ENCODE data around the gene ZXDC. TPM values are rescaled to one million over a fixed set of nuclear protein-coding genes. Genes with fewer than 3 reads are reported as not detected.
A peak's percentile ranks its signal among the peaks of the same experiment; 100 is the strongest.

ZXDC gene
- total and polyA plus RNA-seq, 9 of the 15 experiments (the other 6 are each of a cell fraction or from before 2014, with no cell fraction given) = 0.59 to 13.4 (median 7.3) TPM

- Histone ChIP-seq H3K9ac (ENCODE audit: insufficient read depth in 1 of 2, low read depth in 2 of 2, low read length in 2 of 2) (no peak overlapping the region), H3K4me1 (replicated peaks in 1 of 2; ENCODE audit: control insufficient read depth in 2 of 2, insufficient read depth in 2 of 2, low read length in 2 of 2) (no peaks in the 10 kb centered on the region), H4K20me1 (replicated peaks; ENCODE audit: control insufficient read depth, insufficient read depth, low read length) (no peaks in the 10 kb centered on the region), H3K4me3 (no peak overlapping the region), H3K27ac (ENCODE audit: extremely low read depth, low read depth, low read length) (no peak overlapping the region), H3K4me2 (ENCODE audit: insufficient read depth, low read length) (no peak overlapping the region), H3K36me3 (ENCODE audit: control insufficient read depth, insufficient read depth, low read length) (peaks cover 61% of the 10 kb centered on the region), H3K9me1 (ENCODE audit: control insufficient read depth, insufficient read depth, low read length) (no peaks in the 10 kb centered on the region), H3K79me2 (ENCODE audit: control insufficient read depth, insufficient read depth, low read length) (no peaks in the 10 kb centered on the region; the same call in 2 of the 3 replicates), H2AFZ (ENCODE audit: low read depth, low read length) (no peak overlapping the region), H3K27me3 (ENCODE audit: control insufficient read depth in 2 of 2, insufficient read depth in 2 of 2, low read length in 2 of 2) (no peaks in the 10 kb centered on the region; a peak in 1 of 5 replicates), H3K9me3 (replicated peaks; ENCODE audit: control insufficient read depth, insufficient read depth, low read depth, low read length) (no peaks in the 10 kb centered on the region)
- in situ Hi-C loops (cut with MboI) = no loop called here
- 63% methylated on average over 1 of the region's 1 CpG for WGBS (ENCODE audit: insufficient coverage, low coverage, missing lambda C conversion rate)
- ATAC-seq = no peak
- DNase-seq (ENCODE audit: extremely low read depth in 1 of 4, low spot score in 3 of 4) = no peak
- no TSS peak for BruUV-seq (replicated peaks)
- CTCF ChIA-PET (ENCODE audit: low intra/inter-chr PET ratio) = no interaction called here
- peak; percentile 85 for TF ChIP-seq MAFF (IDR thresholded peaks at IDR 0.05; ENCODE audit: low read length)
- TF ChIP-seq ZNF316 (IDR thresholded peaks at IDR 0.05) = peak; percentile 95
- peak; percentile 92 for TF ChIP-seq MAFK (IDR thresholded peaks at IDR 0.05; ENCODE audit: low read length)
- TF ChIP-seq C11orf30 (IDR thresholded peaks at IDR 0.05; ENCODE audit: low read depth) = peak; percentile 83
- no peak for TF ChIP-seq CCNT2 (IDR thresholded peaks at IDR 0.05; ENCODE audit: borderline replicate concordance, extremely low read depth, insufficient read length, low read depth, low read length)
- TF ChIP-seq MAFG (tag; conservative IDR thresholded peaks at IDR 0.05) = peak; percentile 76
- POLR2A ChIA-PET = interaction anchor here (0.6 kb wide), 1 partner anchor 513 kb away, joined by 3 read pairs; no protein-coding TSS in a partner anchor
- intact Hi-C loops (cut with micrococcal nuclease) = no loop called here
- FAIRE-seq = no peak
Measured at GRCh38 chr3:126454025-126454424, 21.7 kb downstream of the ZXDC start.

- H3K79me2 ChIP-seq (ENCODE audit: control insufficient read depth, insufficient read depth, low read length) = no peaks in the 10 kb centered on the region; the same call in 2 of the 3 replicates
- FAIRE-seq (no peak), ATAC-seq (no peak), DNase-seq (ENCODE audit: extremely low read depth in 1 of 4, low spot score in 3 of 4) (no peak)
- no peaks in the 10 kb centered on the region for H4K20me1 ChIP-seq (replicated peaks; ENCODE audit: control insufficient read depth, insufficient read depth, low read length)
- no peaks in the 10 kb centered on the region for H3K9me1 ChIP-seq (ENCODE audit: control insufficient read depth, insufficient read depth, low read length)
- no peaks in the 10 kb centered on the region for H3K4me1 ChIP-seq (replicated peaks in 1 of 2; ENCODE audit: control insufficient read depth in 2 of 2, insufficient read depth in 2 of 2, low read length in 2 of 2)
- H3K36me3 ChIP-seq (ENCODE audit: control insufficient read depth, insufficient read depth, low read length) = peaks cover 52% of the 10 kb centered on the region
- POLR2A ChIA-PET = interaction anchor here (1.6 kb wide), 1 partner anchor 20 kb away, joined by 4 read pairs; no protein-coding TSS in a partner anchor
- 92% methylated on average over 6 of the region's 9 CpGs for WGBS (ENCODE audit: insufficient coverage, low coverage, missing lambda C conversion rate)
- no peak overlapping the region for H3K4me3 ChIP-seq
- H3K9ac ChIP-seq (ENCODE audit: insufficient read depth in 1 of 2, low read depth in 2 of 2, low read length in 2 of 2) = no peak overlapping the region
- intact Hi-C loops (cut with micrococcal nuclease) (no loop called here), in situ Hi-C loops (cut with MboI) (no loop called here)
- no peaks in the 10 kb centered on the region for H3K9me3 ChIP-seq (replicated peaks; ENCODE audit: control insufficient read depth, insufficient read depth, low read depth, low read length)
- H3K4me2 ChIP-seq (ENCODE audit: insufficient read depth, low read length) = no peak overlapping the region
- CTCF ChIA-PET (ENCODE audit: low intra/inter-chr PET ratio) = no interaction called here
- no peaks in the 10 kb centered on the region; a peak in 1 of 5 replicates for H3K27me3 ChIP-seq (ENCODE audit: control insufficient read depth in 2 of 2, insufficient read depth in 2 of 2, low read length in 2 of 2)
- BruUV-seq (replicated peaks) = no TSS peak
- no peak overlapping the region for H3K27ac ChIP-seq (ENCODE audit: extremely low read depth, low read depth, low read length)
- H2AFZ ChIP-seq (ENCODE audit: low read depth, low read length) = no peak overlapping the region
- TF ChIP-seq USF2 (CRISPR knock-in tag; IDR thresholded peaks at IDR 0.05) (no peak), ZNF253 (CRISPR knock-in tag; conservative IDR thresholded peaks at IDR 0.05) (no peak), SP2 (IDR thresholded peaks at IDR 0.05; ENCODE audit: extremely low read depth, low read depth, low read length, poor library complexity, severe bottlenecking) (no peak), CC2D1A (IDR thresholded peaks at IDR 0.05) (no peak), TCFL5 (CRISPR knock-in tag; conservative IDR thresholded peaks at IDR 0.05) (no peak), ATF2 (CRISPR knock-in tag; IDR thresholded peaks at IDR 0.05) (no peak), TOE1 (IDR thresholded peaks at IDR 0.05; ENCODE audit: borderline replicate concordance) (no peak), TOE1 (CRISPR knock-in tag; IDR thresholded peaks at IDR 0.05; ENCODE audit: borderline replicate concordance, low read depth) (no peak)
Measured at GRCh38 chr3:126452213-126452612, 23.5 kb downstream of the ZXDC start.
